Dendritic cell treated with granulocyte-macrophage colony-stimulating factor and Interleukin-4, amounts not matched to agents 40 ng/mL and 50 ng/mL, for 4 days (primary cell): ENCODE measurements around the gene SPON1.

Experiments used
- H3K27ac Mint-ChIP-seq: one replicate; pipeline ENCODE4 v1.8.0; 2022; ENCODE audit warnings: mild to moderate bottlenecking, mixed read lengths
- H3K27me3 Mint-ChIP-seq: one replicate; pipeline ENCODE4 v1.8.0; 2022; ENCODE audit warnings: mild to moderate bottlenecking, mixed read lengths
- H3K36me3 Mint-ChIP-seq: one replicate; pipeline ENCODE4 v1.8.0; 2022; ENCODE audit warnings: low read depth, mixed read lengths
- H3K4me1 Mint-ChIP-seq: one replicate; pipeline ENCODE4 v1.8.0; 2022; ENCODE audit warnings: low read depth, mixed read lengths
- H3K4me3 Mint-ChIP-seq: one replicate; pipeline ENCODE4 v1.8.0; 2022; ENCODE audit warnings: mild to moderate bottlenecking, moderate library complexity, mixed read lengths
- H3K9me3 Mint-ChIP-seq: one replicate; pipeline ENCODE4 v1.8.0; 2022; ENCODE audit warnings: mixed read lengths
- intact Hi-C: fragments of 100-400 bp; cut with micrococcal nuclease; formaldehyde crosslinking; loops from one replicate; pipeline ENCODE4 v1.15.0; 2022

The SPON1 gene

GRCh38 chr11:13955971-13956421 is 6.5 kb upstream of the SPON1 start:
- no peak overlapping the region for H3K27ac Mint-ChIP-seq
- intact Hi-C loops = loop anchor here (1.0 to 5.0 kb wide), 3 partner anchors 184 to 293 kb away; no protein-coding TSS in a partner anchor

GRCh38 chr11:13956988-13957387 is 5.5 kb upstream of the SPON1 start:
- Mint-ChIP-seq H3K27me3 (peaks cover 31% of the 10 kb centered on the region), H3K36me3 (no peaks in the 10 kb centered on the region), H3K27ac (no peak overlapping the region), H3K4me3 (no peak overlapping the region), H3K9me3 (no peaks in the 10 kb centered on the region), H3K4me1 (no peaks in the 10 kb centered on the region)
- intact Hi-C loops = loop anchor here (1.0 to 5.0 kb wide), 3 partner anchors 185 to 292 kb away; no protein-coding TSS in a partner anchor

More at GRCh38 chr11:13955971-13956421, 6.5 kb upstream of the SPON1 start:
- no peaks in the 10 kb centered on the region for H3K4me1 Mint-ChIP-seq
- H3K27me3 Mint-ChIP-seq = peaks cover 23% of the 10 kb centered on the region
- no peak overlapping the region for H3K4me3 Mint-ChIP-seq
- no peaks in the 10 kb centered on the region for H3K36me3 Mint-ChIP-seq
- no peaks in the 10 kb centered on the region for H3K9me3 Mint-ChIP-seq

DNA sequence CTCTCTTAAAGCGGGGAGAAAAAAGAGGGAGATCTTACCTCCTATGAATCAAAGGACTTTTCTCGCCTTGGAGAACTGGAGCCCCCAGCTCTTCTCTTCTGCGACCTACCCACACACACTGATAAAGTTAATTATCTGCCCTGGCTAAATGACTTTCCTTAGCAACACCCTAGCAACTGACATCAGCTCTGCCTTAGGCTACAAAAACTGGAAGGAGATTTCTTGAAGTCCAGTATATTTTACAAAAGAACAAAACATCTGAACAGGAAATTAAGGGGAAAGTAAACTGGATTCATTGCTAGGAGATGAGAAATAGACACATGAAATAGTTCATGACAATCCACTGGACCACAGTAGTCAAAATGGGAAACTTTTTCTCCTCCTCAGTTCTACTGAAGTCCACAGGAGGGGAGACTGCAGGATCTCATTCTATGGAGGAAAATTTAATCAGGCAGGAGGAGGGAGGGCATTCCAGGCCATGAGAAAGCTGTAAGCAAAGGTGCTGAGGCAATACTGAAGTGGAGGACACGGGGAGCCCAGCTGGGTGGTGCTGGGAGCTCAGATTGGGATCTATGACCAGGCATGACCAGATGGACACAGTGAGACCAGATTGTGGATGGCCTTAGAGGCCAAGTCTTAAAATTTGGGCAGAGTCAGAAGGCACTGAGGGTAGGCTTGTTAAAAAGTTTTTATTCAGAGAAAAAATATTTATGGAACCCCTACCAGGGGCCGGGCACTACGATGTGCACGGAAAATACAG is 3.7 kb upstream of the SPON1 start:
- Mint-ChIP-seq H3K27me3 (peaks cover 43% of the 10 kb centered on the region), H3K9me3 (no peaks in the 10 kb centered on the region), H3K4me3 (no peak overlapping the region), H3K4me1 (no peaks in the 10 kb centered on the region), H3K36me3 (no peaks in the 10 kb centered on the region), H3K27ac (no peak overlapping the region)
- intact Hi-C loops = loop anchor here (5.0 kb wide), 1 partner anchor 187 kb away; no protein-coding TSS in a partner anchor

DNA sequence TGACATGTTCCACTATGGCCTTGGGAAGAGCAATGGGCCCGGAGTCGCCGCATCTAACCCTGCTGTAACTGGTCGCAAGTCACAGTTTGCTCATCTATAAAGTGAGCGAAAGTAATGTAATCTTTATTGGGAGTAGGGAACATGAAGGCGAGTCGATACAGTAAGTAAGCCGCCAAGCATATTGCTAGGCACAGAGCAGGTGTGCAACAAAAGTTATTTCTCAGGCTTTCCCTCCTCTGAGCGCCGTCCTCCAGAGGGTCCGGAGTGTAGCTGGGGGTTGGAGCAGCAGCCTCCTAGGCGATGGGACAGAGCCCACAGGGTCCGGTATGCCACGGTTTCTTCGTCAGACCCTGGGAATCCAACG is 343 bp upstream of the SPON1 start:
- Mint-ChIP-seq H3K4me1 (no peaks in the 10 kb centered on the region), H3K27ac (no peak overlapping the region), H3K27me3 (peaks cover 76% of the 10 kb centered on the region), H3K9me3 (no peaks in the 10 kb centered on the region), H3K4me3 (no peak overlapping the region), H3K36me3 (no peaks in the 10 kb centered on the region)
- intact Hi-C loops = no loop called here

DNA sequence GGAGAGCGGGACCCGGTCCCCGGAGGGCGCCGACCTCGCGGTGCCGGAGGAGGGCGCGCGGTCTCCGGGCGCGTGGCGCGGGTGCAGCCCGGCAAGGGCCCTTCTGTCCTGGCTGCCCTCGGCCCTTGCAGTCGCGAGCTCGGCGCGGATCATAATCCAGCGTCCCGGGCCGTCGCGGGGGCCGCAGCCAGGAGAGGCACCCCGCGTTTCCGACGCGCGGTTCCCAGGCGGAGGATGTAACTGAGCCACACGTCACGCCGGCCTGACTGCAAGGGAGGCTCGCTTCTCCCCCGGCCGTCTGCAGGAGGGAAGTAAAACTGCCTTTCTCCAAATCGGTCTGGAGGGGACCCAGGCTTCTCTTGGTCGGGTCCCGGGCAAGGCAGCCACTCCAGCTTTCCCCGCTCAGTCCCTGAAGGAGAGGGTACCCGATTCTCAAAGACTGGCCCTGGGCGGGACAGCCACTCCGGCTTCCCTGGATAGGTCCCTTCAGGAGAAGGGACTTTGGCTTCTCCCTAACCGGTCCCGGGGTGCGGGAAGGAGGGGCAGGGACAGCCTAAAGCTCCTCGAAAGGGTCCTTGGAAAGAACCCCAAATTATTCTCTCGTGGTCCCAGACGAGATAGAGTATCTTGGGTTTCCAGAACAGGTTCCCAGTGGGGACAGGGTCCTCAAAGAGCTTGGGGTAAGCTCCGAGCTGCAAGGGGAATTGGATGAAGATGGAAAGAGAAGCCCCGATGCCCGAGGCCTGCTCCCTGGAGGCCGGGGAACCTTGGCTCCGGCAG is 836 bp downstream of the SPON1 start:
- Mint-ChIP-seq H3K27ac (no peak overlapping the region), H3K4me1 (no peaks in the 10 kb centered on the region), H3K4me3 (no peak overlapping the region), H3K9me3 (no peaks in the 10 kb centered on the region), H3K27me3 (peaks cover 79% of the 10 kb centered on the region), H3K36me3 (no peaks in the 10 kb centered on the region)
- intact Hi-C loops = no loop called here

DNA sequence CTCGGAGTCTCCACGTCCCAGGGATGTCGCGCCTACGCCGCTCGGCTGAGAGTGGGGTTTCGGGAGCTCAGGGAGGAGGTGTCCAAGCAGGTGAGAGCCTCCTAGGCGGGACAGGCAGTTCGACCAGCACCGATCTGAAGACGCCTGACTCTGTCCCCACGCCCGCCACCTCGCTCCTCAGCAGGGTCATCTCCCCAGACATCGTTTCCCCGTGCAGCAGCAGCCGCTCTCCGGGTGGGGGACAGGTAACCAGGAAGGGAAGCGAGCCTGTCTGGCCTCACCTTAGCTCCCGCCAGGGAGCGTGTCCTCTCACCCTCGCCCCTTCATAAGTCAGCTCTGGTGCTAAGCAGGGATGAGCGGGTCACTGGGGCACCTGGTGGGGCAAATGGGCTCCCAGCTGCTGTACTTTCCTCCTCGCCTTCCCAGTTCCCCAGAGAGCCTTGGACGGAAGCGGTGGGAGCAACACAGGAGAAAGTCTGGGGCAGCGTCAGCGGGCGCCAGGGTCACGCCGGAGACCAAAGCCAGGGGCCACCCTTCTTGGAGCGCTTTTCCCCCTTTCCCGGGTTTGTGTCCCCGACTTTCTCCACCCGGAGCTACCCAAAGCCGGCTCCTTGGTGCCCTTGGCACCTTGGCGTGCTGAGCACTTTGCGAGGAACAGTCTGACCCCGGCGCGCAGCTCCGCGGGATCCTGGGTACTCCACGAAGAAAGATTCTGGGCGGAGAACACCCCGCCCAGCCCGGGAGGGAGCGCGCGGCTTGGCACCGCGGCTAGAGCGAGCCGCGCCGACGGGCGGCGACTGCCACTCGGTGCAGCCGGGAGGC is 1.6 kb downstream of the SPON1 start:
- H3K9me3 Mint-ChIP-seq = no peaks in the 10 kb centered on the region
- H3K27ac Mint-ChIP-seq = no peak overlapping the region
- peaks cover 74% of the 10 kb centered on the region for H3K27me3 Mint-ChIP-seq
- intact Hi-C loops = no loop called here
- H3K36me3 Mint-ChIP-seq = no peaks in the 10 kb centered on the region
- no peak overlapping the region for H3K4me3 Mint-ChIP-seq
- H3K4me1 Mint-ChIP-seq = no peaks in the 10 kb centered on the region

DNA sequence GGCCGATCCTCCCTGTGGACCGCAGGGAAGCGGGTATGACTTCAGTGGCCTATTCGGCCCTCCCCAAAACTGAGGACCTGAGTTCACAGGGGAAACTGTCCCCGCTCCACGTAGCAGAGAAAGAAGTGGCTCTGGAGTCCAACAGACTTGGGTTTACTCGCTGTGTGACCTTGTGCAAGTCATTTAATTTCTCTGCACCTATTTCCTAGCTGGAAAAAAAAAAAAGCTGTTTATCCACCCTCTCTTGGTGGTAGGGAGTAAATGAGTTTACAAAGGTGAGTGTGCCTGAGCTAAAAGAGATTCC is 2.2 kb downstream of the SPON1 start:
- H3K9me3 Mint-ChIP-seq = no peaks in the 10 kb centered on the region
- H3K27me3 Mint-ChIP-seq = peaks cover 72% of the 10 kb centered on the region
- intact Hi-C loops = no loop called here
- no peak overlapping the region for H3K4me3 Mint-ChIP-seq
- no peaks in the 10 kb centered on the region for H3K36me3 Mint-ChIP-seq
- H3K27ac Mint-ChIP-seq = no peak overlapping the region
- no peaks in the 10 kb centered on the region for H3K4me1 Mint-ChIP-seq

- intact Hi-C loops = no loop called here
- Mint-ChIP-seq H3K27me3 (peaks cover 67% of the 10 kb centered on the region), H3K9me3 (no peaks in the 10 kb centered on the region), H3K27ac (no peak overlapping the region), H3K36me3 (no peaks in the 10 kb centered on the region), H3K4me3 (no peak overlapping the region), H3K4me1 (no peaks in the 10 kb centered on the region)
Observed at GRCh38 chr11:13965337-13965736, 2.8 kb downstream of the SPON1 start.

DNA sequence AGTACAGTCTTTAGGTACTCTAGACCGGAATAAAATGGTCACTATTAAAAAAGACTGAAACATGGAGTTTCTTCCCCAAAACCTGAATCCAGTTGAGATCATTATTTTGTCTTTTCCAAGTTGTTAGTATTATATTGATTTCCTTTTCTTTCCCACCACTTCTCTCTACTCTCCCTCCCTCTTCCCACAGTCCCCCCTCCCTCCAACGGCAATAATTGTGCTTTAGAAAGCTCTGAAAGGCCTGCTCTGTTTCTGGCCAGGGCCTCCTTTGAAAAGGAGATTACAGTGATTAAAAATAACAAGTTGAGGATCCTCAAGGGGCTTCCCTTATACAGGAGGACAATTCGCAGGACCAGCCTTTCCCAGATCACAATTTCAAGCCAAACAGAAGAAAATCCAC is 3.5 kb downstream of the SPON1 start:
- intact Hi-C loops = no loop called here
- no peaks in the 10 kb centered on the region for H3K4me1 Mint-ChIP-seq
- H3K27me3 Mint-ChIP-seq = peaks cover 66% of the 10 kb centered on the region
- H3K27ac Mint-ChIP-seq = no peak overlapping the region
- H3K4me3 Mint-ChIP-seq = no peak overlapping the region
- no peaks in the 10 kb centered on the region for H3K9me3 Mint-ChIP-seq
- no peaks in the 10 kb centered on the region for H3K36me3 Mint-ChIP-seq

DNA sequence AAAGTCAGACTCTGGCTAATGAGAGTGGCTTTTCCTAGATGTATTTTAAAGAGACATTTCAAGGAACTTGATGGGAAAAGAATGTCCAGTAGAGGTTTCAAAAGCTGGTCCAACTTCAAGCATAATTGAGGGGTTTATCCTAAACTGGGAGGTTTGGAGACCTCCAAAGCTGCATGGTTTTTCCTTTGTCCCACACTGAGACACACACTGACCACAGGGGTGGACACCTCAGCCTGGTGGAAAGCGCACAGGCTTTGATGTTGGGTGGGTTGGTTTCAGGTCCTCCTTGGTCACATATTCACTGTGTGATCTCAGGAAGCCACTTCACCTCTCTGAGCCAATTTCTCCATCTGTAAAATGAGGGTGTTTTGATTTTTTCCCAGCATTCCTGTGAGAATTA is 4.0 kb downstream of the SPON1 start:
- no peak overlapping the region for H3K27ac Mint-ChIP-seq
- no peak overlapping the region for H3K4me3 Mint-ChIP-seq
- peaks cover 61% of the 10 kb centered on the region for H3K27me3 Mint-ChIP-seq
- H3K36me3 Mint-ChIP-seq = no peaks in the 10 kb centered on the region
- intact Hi-C loops = no loop called here
- H3K9me3 Mint-ChIP-seq = no peaks in the 10 kb centered on the region
- no peaks in the 10 kb centered on the region for H3K4me1 Mint-ChIP-seq

DNA sequence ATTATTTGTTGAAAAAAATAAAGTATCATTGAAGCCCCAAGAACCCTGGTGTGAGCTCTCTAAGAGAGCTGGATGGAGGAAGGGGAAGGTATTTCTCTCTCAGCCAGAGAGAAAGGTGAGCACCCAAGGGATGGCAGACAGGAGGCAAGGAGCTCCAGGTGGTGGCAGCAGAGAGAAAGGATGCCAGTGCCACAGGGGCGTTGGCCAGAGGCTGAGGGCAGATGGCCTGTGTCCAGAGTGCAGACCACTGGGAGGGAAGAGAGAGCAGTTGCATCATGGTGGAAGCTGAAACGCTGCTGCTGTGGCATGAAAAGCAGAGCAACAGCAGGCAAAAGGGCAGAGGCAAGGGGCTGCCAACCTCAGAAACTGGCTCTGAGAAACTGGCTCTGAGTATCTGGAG is 8.5 kb downstream of the SPON1 start:
- no peaks in the 10 kb centered on the region for H3K9me3 Mint-ChIP-seq
- H3K4me3 Mint-ChIP-seq = no peak overlapping the region
- H3K4me1 Mint-ChIP-seq = no peaks in the 10 kb centered on the region
- H3K27ac Mint-ChIP-seq = no peak overlapping the region
- H3K27me3 Mint-ChIP-seq = peaks cover 19% of the 10 kb centered on the region
- intact Hi-C loops = no loop called here
- H3K36me3 Mint-ChIP-seq = no peaks in the 10 kb centered on the region

- H3K9me3 Mint-ChIP-seq = no peaks in the 10 kb centered on the region
- peaks cover 7% of the 10 kb centered on the region for H3K27me3 Mint-ChIP-seq
- no peak overlapping the region for H3K27ac Mint-ChIP-seq
- intact Hi-C loops = no loop called here
- H3K36me3 Mint-ChIP-seq = no peaks in the 10 kb centered on the region
- H3K4me3 Mint-ChIP-seq = no peak overlapping the region
- H3K4me1 Mint-ChIP-seq = no peaks in the 10 kb centered on the region
Observed at GRCh38 chr11:13972043-13972910, 9.8 kb downstream of the SPON1 start.

- H3K27ac Mint-ChIP-seq = no peak overlapping the region
- no peaks in the 10 kb centered on the region for H3K36me3 Mint-ChIP-seq
- no peaks in the 10 kb centered on the region for H3K9me3 Mint-ChIP-seq
- H3K4me3 Mint-ChIP-seq = no peak overlapping the region
- H3K27me3 Mint-ChIP-seq = peaks cover 5% of the 10 kb centered on the region
- no peaks in the 10 kb centered on the region for H3K4me1 Mint-ChIP-seq
- intact Hi-C loops = no loop called here
Observed at GRCh38 chr11:13972944-13973343, 10.4 kb downstream of the SPON1 start.
